Measurements from ENCODE around the gene GGA3. TPM values are rescaled to one million over a fixed set of nuclear protein-coding genes. Genes with fewer than 3 reads are reported as not detected.

Gene GGA3
- total RNA-seq, 1 donor from 2014 or later = 94.3 TPM

Other genes with a start within 250 kb of the GGA3 start
- gene MRPL58, start 248.9 kb downstream of the GGA3 start, total RNA-seq = 77.8 and 78.1 TPM in 2 replicates
- 152 and 165 TPM in 2 replicates for gene ATP5PD, start 214.6 kb downstream of the GGA3 start, total RNA-seq
- gene KCTD2, start 214.4 kb downstream of the GGA3 start, total RNA-seq = 21.2 and 22.6 TPM in 2 replicates
- 5.5 and 7.2 TPM in 2 replicates for gene SLC16A5, start 173.7 kb downstream of the GGA3 start, total RNA-seq
- gene ARMC7, start 151.6 kb downstream of the GGA3 start, total RNA-seq = 11.6 and 13.0 TPM in 2 replicates
- gene NT5C, start 129.9 kb downstream of the GGA3 start, total RNA-seq = 80.0 and 80.1 TPM in 2 replicates
- 271 and 299 TPM in 2 replicates for gene JPT1, start 107.1 kb downstream of the GGA3 start, total RNA-seq
- 649 and 656 TPM in 2 replicates for gene SUMO2, start 78.6 kb downstream of the GGA3 start, total RNA-seq
- 122 and 129 TPM in 2 replicates for gene NUP85, start 55.9 kb downstream of the GGA3 start, total RNA-seq
- 126 and 130 TPM in 2 replicates for gene MRPS7, start 273 bp upstream of the GGA3 start, total RNA-seq
- gene MIF4GD, start 9.6 kb upstream of the GGA3 start, total RNA-seq = 49.0 and 49.3 TPM in 2 replicates
- gene SLC25A19, start 27.8 kb upstream of the GGA3 start, total RNA-seq = 119 and 126 TPM in 2 replicates
- gene GRB2, start 144.1 kb upstream of the GGA3 start, total RNA-seq = 172 and 183 TPM in 2 replicates
- 67.0 and 70.4 TPM in 2 replicates for gene TMEM94, start 195.0 kb upstream of the GGA3 start, total RNA-seq

All from activated T-helper 1 cell treated with anti-CD3 and anti-CD28 coated beads, Interleukin-12 subunit alpha, Interleukin-12 subunit beta, Interleukin-2, Interleukin-4 antibody, amounts not matched to agents 30 ng/mL and 10 ng/mL and 1 ng/mL, durations not matched to agents 14 hours and 24 hours and 36 hours (primary cell).